Smooth muscle cell of the brain vasculature (primary cell): ENCODE results near the gene CAPG.
"Not testable (repeated sequence)": the region's sequence is repeated elsewhere in the genome, so short reads cannot be mapped to it uniquely, and the experiment has no call there.

ENCODE experiments used
- DNase-seq: peaks from one replicate; pipeline ENCODE4 v3.0.0-alpha.2; 2012; ENCODE audit warnings: low read depth, low spot score

Gene CAPG

GRCh38 chr2:85409845-85410583 is at the start of gene CAPG:
Gene CAPG (minus strand): TSS chr2:85410366. CDS start chr2:85402145, 8,221 bp downstream.
- no peak for DNase-seq

DNA sequence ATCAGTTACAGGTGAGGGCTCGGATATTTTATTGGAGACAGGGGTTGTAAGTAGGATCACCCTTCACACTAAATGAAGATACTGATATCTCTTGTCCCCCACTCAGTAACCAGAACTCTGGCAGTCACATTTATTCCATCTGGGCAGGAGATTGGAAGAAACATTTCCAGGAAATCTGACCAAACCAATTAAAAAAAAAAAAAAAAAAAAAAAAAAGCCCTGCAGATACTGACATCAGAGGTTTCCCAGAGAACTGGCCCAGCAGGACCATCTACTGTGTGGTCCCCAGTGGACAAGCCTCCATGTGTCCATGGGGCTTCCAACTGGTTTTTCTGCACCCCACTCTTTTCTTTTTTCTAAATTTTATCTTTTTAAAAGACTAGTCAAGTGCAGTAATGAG is 49.6 kb upstream of the CAPG start:
- no peak for DNase-seq

DNA sequence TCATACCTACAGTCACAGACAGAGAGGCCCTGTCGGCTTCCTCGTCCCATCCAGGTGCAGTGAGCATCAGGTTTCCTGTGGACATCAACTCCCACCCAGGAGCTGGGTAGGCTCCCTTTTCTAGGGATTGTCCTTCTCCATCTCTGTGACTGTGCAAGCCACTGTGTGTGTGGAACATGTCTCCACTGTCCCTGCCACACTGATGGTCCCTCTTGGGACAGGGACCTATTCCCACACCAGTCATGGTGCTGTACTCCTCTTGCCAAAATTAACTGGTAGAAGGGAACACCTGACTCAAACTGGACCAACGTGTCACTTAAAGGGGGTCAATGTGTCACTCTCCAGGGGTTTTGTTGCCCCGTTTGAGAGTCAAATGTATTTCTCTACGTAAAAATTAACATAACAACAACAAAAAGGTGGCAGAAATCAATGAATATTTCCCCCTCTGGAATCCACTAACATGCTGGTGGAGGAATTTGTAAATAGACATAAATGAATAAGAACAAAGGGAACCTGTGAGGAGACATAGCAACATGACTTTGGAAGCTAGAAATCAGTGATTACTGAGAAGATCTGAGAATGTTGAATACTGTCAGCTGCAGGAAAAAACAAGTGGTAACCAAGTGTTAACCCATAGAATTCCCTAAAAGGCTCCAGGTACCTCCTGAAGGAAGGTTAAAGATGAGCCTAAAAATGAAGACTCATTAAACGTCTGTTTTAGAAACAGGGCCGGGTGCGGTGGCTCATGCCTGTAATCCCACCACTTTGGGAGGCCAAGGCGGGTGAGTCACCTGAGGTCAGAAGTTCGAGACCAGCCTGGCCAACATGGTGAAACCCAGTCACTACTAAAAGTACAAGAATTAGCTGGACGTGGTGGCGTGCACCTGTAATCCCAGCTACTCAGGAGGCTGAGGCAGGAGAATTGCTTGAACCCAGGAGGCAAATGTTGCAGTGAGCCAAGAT is 48.7 kb upstream of the CAPG start:
- DNase-seq, result no peak

DNA sequence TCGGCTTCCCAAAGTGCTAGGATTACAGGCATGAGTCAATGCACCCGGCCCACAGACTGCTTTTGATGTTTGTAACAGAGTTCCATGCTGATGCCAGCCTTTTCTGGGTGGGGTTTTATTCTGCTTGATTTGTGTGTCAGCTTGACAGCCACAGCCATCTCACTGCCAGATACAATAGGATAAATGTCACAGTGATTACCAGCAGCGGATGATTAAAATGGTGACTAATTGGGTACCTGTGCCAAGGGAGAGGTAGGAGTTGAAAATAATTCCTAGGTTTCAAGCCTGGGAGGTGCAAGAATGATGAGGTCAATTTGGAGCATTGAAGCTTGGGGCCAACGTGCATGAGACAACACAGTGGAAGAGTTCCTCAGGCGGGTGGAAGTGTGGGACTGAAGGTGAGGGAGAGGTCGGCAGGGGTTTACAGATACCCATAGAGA is 47.7 kb upstream of the CAPG start:
- DNase-seq, result no peak

- no peak for DNase-seq
Measured at GRCh38 chr2:85457043-85457442, 46.9 kb upstream of the CAPG start.

DNA sequence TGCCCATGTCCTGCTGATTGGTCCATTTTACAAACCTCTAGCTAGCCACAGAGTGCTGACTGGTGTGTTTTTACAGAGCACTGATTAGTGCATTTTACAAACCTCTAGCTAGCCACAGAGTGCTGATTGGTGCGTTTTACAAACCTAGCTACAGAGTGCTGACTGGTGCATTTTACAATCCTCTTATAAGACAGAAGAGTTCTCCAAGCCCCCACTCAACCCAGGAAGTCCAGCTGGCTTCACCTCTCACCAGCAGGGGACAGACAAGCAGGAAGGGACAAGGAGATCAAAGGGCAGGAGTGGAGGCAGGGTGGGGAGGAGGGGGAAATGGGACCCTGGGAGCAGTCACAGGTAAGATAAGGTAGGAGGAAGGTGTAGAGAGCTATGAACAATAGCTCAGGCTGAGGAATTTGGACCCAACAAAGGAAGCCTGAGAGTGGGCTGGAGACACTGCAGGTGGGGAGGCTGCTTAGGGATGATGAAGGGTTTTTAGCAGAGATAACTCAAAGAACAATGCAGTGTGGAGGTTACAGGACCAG is 45.5 kb upstream of the CAPG start:
- DNase-seq, result no peak

DNA sequence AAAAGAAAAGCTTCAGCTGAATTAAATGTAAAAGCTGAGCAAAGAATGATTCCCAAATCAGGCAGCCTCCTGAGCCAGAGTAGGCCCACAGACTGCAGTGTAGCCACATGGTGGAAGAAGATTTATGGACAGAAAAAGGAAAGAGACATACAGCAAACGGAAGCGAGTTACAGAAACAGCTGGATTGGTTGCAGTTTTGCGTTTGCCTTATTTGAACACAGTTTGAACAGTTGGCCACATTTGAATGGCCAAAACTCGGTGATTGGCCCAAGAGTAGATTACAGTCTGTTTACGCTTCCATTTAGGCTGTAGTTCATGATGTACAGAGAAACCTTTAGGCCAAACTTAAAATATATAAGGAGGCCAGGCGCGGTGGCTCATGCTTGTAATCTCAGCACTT is 43.4 kb upstream of the CAPG start:
- no peak for DNase-seq

DNA sequence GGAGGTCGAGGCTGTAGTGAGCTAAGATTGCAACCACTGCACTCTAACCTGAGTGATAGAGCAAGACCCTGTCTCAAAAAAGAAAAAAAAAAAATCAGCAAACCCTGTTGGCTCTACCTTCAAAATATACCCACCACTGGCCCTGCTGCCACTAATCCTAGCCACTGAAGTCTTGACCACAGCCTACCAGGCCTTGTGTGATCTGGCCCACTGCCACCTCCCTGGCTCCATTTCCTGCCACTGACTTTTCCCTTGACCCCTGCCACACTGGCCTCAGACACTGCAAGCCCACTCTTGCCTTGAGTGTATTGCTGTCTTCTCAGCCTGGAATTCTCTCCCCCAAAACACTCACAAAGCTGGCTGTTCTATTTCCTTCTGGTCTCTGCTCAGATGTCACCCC is 42.1 kb upstream of the CAPG start:
- no peak for DNase-seq

DNA sequence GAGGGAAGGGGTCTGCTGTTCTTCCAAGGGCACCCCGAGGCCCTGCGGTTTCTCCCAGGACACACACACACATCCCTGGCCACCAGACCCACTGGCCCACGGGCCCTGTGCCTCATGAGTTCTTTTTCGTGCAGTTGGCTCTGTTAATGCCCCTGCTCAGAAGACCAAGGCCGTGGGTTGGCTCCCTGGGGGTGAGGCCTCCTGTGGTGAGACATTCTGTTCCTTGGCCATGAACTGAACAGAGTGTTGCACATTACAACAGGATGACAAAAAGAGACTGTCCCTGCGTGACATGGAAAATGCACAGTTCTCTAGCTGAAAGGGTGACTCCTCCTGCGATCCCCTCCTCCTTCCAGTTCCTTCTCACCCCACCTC is 39.0 kb upstream of the CAPG start:
- no peak for DNase-seq

- DNase-seq, result no peak
Measured at GRCh38 chr2:85448461-85449213, 38.5 kb upstream of the CAPG start.

DNA sequence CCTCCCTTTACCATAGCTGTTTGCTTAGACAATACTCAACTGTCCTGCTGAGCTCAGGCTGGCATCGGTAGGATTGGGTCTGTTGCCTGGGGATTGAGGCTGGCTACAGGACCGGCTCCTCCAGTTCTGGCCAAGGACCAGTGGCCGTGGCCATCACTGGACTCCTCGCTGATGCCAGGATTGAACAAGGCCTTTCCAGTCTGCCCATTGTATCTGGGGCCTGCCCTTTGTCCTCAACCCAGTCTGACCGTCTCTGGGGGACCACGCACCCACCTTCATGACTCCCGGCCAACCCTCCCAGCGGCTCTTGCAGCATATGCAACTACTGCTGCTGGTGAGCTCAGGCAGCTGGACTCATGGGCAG is 37.0 kb upstream of the CAPG start:
- DNase-seq, result no peak

DNA sequence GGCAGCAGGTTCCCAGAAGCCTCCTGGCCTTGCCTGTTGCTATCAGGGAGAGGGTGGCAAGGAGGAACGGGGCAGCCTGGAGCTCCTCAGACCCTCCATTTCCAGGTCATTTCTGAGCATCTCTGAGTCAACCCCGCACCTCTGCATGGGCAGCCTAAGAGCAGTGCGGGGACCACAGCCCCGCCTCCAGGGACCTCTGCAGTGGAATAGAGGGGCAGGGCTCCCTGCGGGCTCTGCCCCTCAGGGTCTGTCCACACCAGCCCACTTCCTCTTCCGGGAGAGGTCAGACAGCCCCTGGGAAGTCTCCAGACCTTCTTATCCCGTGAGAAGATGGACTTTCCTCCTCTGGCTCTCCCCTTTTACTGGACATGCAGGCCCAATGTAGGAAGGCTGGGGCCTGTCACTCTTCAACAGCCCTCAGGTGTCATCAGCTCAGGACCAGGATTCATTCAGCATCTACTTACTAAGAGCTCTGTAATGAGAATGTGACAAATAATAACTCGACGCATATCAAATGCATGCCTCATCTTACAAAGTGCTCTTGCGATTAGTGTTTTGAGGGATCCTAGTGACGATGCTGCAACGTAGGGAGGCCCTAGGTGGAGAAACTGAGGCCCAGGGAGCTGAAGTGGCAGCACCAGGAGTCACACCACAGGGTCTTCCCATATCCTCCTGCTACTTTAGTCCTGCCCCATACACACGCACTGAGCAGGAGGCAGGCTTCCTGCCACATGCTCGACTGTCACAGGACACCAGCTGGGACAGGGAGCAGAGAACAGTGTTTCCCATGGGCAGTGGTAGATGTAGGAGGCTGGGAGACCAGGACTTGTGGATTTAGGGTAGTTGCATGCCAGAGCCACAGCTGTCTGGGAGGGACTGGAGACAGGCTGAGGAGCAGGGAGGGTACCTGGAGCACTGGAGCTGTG is 36.4 kb upstream of the CAPG start:
- DNase-seq, result no peak

DNA sequence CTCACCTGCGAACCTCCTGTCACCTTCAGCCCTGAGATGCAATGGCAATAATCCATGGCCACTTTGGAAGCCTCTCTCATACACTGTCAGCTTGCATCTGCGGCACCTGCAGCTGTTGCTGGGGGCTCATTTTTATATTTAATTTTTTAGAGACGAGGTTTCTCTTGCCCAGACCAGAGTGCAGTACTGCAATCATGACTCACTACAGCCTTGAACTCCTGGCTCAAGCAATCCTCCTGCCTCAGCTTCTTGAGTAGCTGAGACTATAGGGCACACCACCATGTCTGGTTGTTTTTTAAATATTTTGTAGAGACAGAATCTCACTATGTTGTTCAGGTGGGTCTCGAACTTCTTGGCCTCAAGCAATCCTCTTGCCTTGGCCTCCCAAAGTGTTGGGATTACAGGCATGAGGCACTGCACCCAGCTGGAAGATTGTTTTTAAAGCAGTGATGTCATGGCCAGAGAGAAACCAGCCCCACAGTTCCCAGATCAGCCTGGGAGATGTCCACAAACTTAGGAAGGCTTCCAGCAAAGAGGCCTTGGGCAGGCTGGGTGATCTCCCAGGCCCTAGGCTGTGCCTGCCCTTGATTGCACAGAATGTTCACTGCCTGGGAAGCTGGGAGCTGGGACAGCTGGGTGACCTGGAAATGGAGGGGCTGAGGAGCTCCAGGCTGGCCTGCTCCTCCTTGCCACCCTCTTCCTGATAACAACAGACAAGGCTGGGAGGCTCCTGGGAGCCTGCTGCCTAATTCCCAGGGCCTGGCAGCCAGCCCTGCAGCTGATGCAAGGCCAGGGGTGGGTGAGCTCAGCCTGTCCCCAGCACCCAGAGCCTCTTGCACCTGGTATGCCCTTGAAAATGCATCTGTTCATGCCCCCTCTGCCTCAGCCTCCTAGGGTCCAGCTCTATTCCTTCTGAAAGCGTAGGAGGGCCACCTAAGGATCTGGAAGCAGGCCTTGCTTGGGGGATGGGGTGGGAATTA is 35.4 kb upstream of the CAPG start:
- no peak for DNase-seq

- no peak for DNase-seq
Measured at GRCh38 chr2:85444629-85445172, 34.5 kb upstream of the CAPG start.

DNA sequence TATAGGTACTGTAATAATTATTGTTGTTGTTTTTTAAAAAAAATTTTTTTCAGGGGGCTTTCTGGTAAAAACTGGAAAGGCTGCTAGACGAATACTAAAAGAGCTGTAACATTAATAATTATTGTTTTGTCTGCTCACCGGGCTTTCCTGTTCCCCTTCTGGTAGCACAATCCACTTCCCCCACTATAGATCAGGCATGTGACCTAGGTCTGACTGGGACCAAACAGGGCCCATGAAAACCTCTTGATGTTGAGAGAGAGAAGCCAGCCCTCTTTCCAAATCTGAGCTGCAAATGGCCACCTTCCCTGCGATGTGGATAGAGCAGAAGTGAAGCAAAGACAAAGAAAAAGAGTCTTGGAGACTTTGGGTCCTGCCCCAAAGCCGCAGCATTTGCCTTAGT is 31.7 kb upstream of the CAPG start:
- DNase-seq, result no peak

GRCh38 chr2:85440729-85441128 is 30.6 kb upstream of the CAPG start:
- DNase-seq, result no peak

DNA sequence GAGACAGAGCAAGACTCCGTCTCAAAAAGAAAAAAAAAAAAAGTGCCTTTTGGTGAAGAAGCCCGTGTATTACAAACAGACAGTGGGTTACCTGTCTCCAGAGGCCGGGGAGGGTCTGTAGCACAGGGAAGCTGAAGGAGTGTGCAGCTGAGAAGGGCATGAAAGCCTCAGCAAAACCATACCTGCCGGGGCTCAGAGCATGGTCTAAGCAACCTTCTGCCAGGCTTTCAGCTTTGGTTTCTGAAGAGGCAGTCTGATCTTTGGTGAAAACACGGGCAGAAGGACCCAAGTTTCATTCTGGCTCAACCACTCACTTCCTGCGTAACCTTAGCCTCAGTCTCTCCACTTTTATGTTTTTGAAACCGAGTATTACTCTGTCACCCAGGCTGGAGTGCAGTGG is 29.8 kb upstream of the CAPG start:
- no peak for DNase-seq

DNA sequence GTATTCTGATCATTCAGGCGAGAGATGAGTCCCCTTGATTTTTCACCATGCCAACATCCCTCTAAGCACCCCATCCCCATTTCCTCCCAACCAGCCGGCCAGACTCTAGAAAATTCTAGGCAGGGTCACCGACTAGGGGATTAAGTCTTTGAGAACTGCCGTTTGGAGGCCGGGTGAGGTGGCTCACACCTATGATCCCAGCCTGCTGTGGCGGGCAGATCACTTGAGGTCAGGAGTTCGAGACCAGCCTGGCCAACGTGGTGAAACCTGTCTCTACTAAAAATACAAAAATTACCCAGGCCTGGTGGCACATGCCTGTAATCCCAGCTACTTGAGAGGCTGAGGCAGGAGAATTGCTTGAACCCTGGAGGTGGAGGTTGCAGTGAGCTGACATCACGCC is 29.4 kb upstream of the CAPG start:
- DNase-seq, result not testable (repeated sequence)

DNA sequence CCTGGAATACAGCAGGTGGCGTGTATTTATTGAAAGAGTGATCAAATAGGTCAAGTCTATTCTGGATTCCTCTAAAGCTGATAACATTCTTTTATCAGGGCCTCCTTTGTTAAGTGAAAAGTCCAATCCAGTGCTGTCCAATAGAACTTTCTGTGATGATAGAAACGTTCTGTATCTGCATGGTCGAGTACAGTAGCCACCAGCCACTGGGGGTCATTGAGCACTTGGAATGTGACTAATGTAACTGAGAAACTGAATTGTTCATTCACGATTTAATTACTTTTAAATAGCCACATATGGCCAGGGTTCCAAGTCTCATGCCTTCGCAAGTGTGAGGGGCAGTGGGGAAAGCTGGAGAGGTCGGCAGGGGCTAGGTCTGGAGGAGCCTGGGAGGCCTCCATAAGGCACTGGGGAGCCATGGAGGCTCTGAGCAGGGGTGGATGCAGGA is 28.9 kb upstream of the CAPG start:
- DNase-seq, result no peak
